ENCODE measurements around the gene GUCA1A.
A peak's percentile ranks its signal among the peaks of the same experiment; 100 is the strongest.
"Not testable (repeated sequence)": the region's sequence is repeated elsewhere in the genome, so short reads cannot be mapped to it uniquely, and the experiment has no call there.

GUCA1A gene

GRCh38 chr6:42179261-42179944 is 6.2 kb downstream of the GUCA1A start:
- DNase-seq: no peak

GRCh38 chr6:42179945-42180313 is 6.8 kb downstream of the GUCA1A start:
- peak; percentile 29 for DNase-seq

GRCh38 chr6:42182101-42182500 is 8.9 kb downstream of the GUCA1A start:
- DNase-seq: no peak

- DNase-seq: no peak
These were observed 11.3 kb downstream of the GUCA1A start for GRCh38 chr6:42184475-42184874.

- DNase-seq: no peak
These were observed 12.4 kb downstream of the GUCA1A start for GRCh38 chr6:42185597-42185996.

- DNase-seq: no peak
These were observed 15.2 kb downstream of the GUCA1A start for GRCh38 chr6:42188406-42188805.

GRCh38 chr6:42190554-42191183 is 17.5 kb downstream of the GUCA1A start:
- peak; percentile 62 for DNase-seq

GRCh38 chr6:42192385-42192784 is 19.2 kb downstream of the GUCA1A start:
- DNase-seq: not testable (repeated sequence)

GRCh38 chr6:42193491-42193894 is 20.3 kb downstream of the GUCA1A start:
- peak; percentile 47 for DNase-seq

GRCh38 chr6:42194056-42194455 is 20.9 kb downstream of the GUCA1A start:
- DNase-seq: no peak

- no peak for DNase-seq
These were observed 22.3 kb downstream of the GUCA1A start for GRCh38 chr6:42195415-42195814.

GRCh38 chr6:42197555-42198362 is 24.6 kb downstream of the GUCA1A start:
- peak; percentile 88 for DNase-seq

- DNase-seq: peak; percentile 84
These were observed 26.2 kb downstream of the GUCA1A start for GRCh38 chr6:42199106-42199981.

- peak; percentile 97 for DNase-seq
These were observed 26.9 kb downstream of the GUCA1A start for GRCh38 chr6:42200035-42200434.

GRCh38 chr6:42201382-42201781 is 28.2 kb downstream of the GUCA1A start:
- no peak for DNase-seq

GRCh38 chr6:42202131-42202915 is 29.2 kb downstream of the GUCA1A start:
- DNase-seq: not testable (repeated sequence)

GRCh38 chr6:42203183-42203582 is 30.0 kb downstream of the GUCA1A start:
- DNase-seq: no peak

GRCh38 chr6:42204768-42205282 is 31.7 kb downstream of the GUCA1A start:
- no peak for DNase-seq

GRCh38 chr6:42207559-42207958 is 34.4 kb downstream of the GUCA1A start:
- not testable (repeated sequence) for DNase-seq

- no peak for DNase-seq
These were observed 37.4 kb downstream of the GUCA1A start for GRCh38 chr6:42210551-42210950.

- no peak for DNase-seq
These were observed 38.6 kb downstream of the GUCA1A start for GRCh38 chr6:42211726-42212125.

- no peak for DNase-seq
These were observed 39.3 kb downstream of the GUCA1A start for GRCh38 chr6:42212442-42212841.

All from EL (cell line).